Panc1 (cell line): ENCODE data around the gene OR2G3. TPM values are rescaled to one million over a fixed set of nuclear protein-coding genes. Genes with fewer than 3 reads are reported as not detected.

ENCODE experiments used
- ATAC-seq: fragments of 200-7000 bp; cut with Tn5 transposase; 2 replicates; pipeline ENCODE4 v1.9.1; 2020; ENCODE audit warnings: mild to moderate bottlenecking, moderate library complexity
- BruUV-seq: library from RNA; stranded (reverse); fragments of 400-500 nt; replicated peaks from 2 replicates; lab custom pipeline; 2021; lab: Mats Ljungman, UMichigan
- CTCF ChIA-PET: fragments of 300-600 bp; sonication (Branson Sonifier 250); formaldehyde crosslinking; loops from one replicate; lab custom pipeline; 2022; ENCODE audit warnings: antibody characterized with exemption; lab: Charles Lee
- POLR2A ChIA-PET: fragments of 300-600 bp; sonication (Branson Sonifier 250); formaldehyde crosslinking; loops from one replicate; lab custom pipeline; 2022; ENCODE audit warnings: antibody characterized with exemption; lab: Charles Lee
- DNase-seq: peaks from one replicate; pipeline ENCODE4 v3.0.0-alpha.2; 2010; ENCODE audit warnings: low read depth, low spot score
- H3K27ac ChIP-seq: 2 replicates; pipeline ENCODE4 v1.5.1; 2011; ENCODE audit warnings: mild to moderate bottlenecking, low read length, inconsistent platforms
- H3K27me3 ChIP-seq: fragments of 200-500 bp; sonication (Bioruptor generic); 2 replicates; pipeline ENCODE4 v1.6.0; 2014; ENCODE audit warnings: low read length, inconsistent platforms; ENCODE audit not compliant: control insufficient read depth, insufficient read depth
- H3K36me3 ChIP-seq: fragments of 200-500 bp; sonication (Bioruptor generic); 2 replicates; pipeline ENCODE4 v1.5.1; 2014; ENCODE audit warnings: inconsistent platforms, mild to moderate bottlenecking, low read length, moderate library complexity; ENCODE audit not compliant: control insufficient read depth, insufficient read depth
- H3K4me1 ChIP-seq: 2 replicates; pipeline ENCODE4 v1.5.1; 2011; ENCODE audit warnings: inconsistent platforms, mild to moderate bottlenecking, low read length, moderate library complexity; ENCODE audit not compliant: control insufficient read depth, insufficient read depth
- H3K4me3 ChIP-seq, 2 experiments: 2 replicates each; pipeline ENCODE4 v1.5.1; 2011 to 2012; ENCODE audit warnings: low read depth in 2 of 2, low read length in 2 of 2, mild to moderate bottlenecking in 2 of 2, inconsistent platforms in 1 of 2, moderate library complexity in 1 of 2
- H3K9me3 ChIP-seq: fragments of 200-500 bp; sonication (Bioruptor generic); 2 replicates; pipeline ENCODE4 v1.5.1; 2014; ENCODE audit warnings: low read depth, mild to moderate bottlenecking, inconsistent platforms, low read length, moderate library complexity; ENCODE audit not compliant: control insufficient read depth, insufficient read depth
- CTCF ChIP-seq: fragments of 450-650 bp; IDR thresholded peaks from 2 replicates; pipeline ENCODE4 v1.5.1; 2017; ENCODE audit warnings: mild to moderate bottlenecking
- POLR2AphosphoS5 ChIP-seq: IDR thresholded peaks from 2 replicates; pipeline ENCODE4 v1.6.1; 2012; ENCODE audit warnings: mild to moderate bottlenecking, low read depth, low read length, moderate library complexity
- REST ChIP-seq, 2 experiments: IDR thresholded peaks; 2 replicates each; pipeline ENCODE4 v1.6.1; 2011 to 2012; ENCODE audit warnings: low read depth in 2 of 2, control low read depth in 1 of 2, low read length in 1 of 2, mild to moderate bottlenecking in 1 of 2, moderate library complexity in 1 of 2; ENCODE audit not compliant: insufficient read depth in 1 of 2
- SIN3A ChIP-seq: IDR thresholded peaks from 2 replicates; pipeline ENCODE4 v1.6.1; 2012; ENCODE audit warnings: low read depth, mild to moderate bottlenecking, low read length, moderate library complexity, borderline replicate concordance; ENCODE audit not compliant: insufficient read depth
- TCF7L2 ChIP-seq: IDR thresholded peaks from 2 replicates; pipeline ENCODE4 v1.6.1; 2011; ENCODE audit warnings: mild to moderate bottlenecking, low read depth, low read length, inconsistent platforms
- in situ Hi-C: cut with HindIII; loops from 2 replicates; pipeline ENCODE4 v1.10.0; 2016; ENCODE audit warnings: low sequenced_read_pairs, low pct_unique_long_range_greater_than_20kb
- intact Hi-C: fragments of 100-400 bp; cut with micrococcal nuclease; formaldehyde crosslinking; loops from one replicate; pipeline ENCODE4 v1.10.0; 2022; ENCODE audit not compliant: unreplicated experiment
- total RNA-seq: library from RNA; stranded (reverse); gene quantifications from one replicate; pipeline ENCODE4 v1.2.1, GENCODE V29; 2021; ENCODE audit not compliant: unreplicated experiment

Gene OR2G3
- total RNA-seq, 1 experiment from 2014 or later = not detected

GRCh38 chr1:247646867-247647266 lies 41.5 kb downstream of the OR2G3 start:
- H3K4me1 ChIP-seq = no peaks in the 10 kb centered on the region
- intact Hi-C loops = no loop called here
- TF ChIP-seq POLR2AphosphoS5 (no peak), REST (IDR thresholded peaks at IDR 0.05; ENCODE audit: insufficient read depth in 1 of 2, low read depth in 2 of 2, low read length in 1 of 2) (no peak), SIN3A (no peak), CTCF (no peak), TCF7L2 (no peak)
- H3K9me3 ChIP-seq = no peaks in the 10 kb centered on the region
- no peaks in the 10 kb centered on the region for H3K27me3 ChIP-seq
- ATAC-seq (no peak), DNase-seq (no peak)
- ChIA-PET CTCF (no interaction called here), POLR2A (no interaction called here)
- H3K4me3 ChIP-seq = no peak overlapping the region
- in situ Hi-C loops = no loop called here
- no TSS peak for BruUV-seq
- no peaks in the 10 kb centered on the region for H3K36me3 ChIP-seq
- H3K27ac ChIP-seq = no peak overlapping the region

GRCh38 chr1:247647864-247648263 lies 42.5 kb downstream of the OR2G3 start:
- CTCF ChIA-PET = no interaction called here
- DNase-seq (no peak), ATAC-seq (no peak)
- BruUV-seq = no TSS peak
- no peaks in the 10 kb centered on the region for H3K27me3 ChIP-seq
- no peak overlapping the region for H3K27ac ChIP-seq
- H3K4me1 ChIP-seq = no peaks in the 10 kb centered on the region
- no peaks in the 10 kb centered on the region for H3K36me3 ChIP-seq
- in situ Hi-C loops = no loop called here
- H3K4me3 ChIP-seq = no peak overlapping the region
- no peak for TF ChIP-seq CTCF
- TF ChIP-seq POLR2AphosphoS5 = no peak
- TF ChIP-seq SIN3A = no peak
- TF ChIP-seq REST (IDR thresholded peaks at IDR 0.05; ENCODE audit: insufficient read depth in 1 of 2, low read depth in 2 of 2, low read length in 1 of 2) = no peak
- no peak for TF ChIP-seq TCF7L2
- H3K9me3 ChIP-seq = no peaks in the 10 kb centered on the region
- POLR2A ChIA-PET = no interaction called here
- intact Hi-C loops = no loop called here
